HG02623 (cell line): ENCODE data around the gene TP73.
A peak's percentile ranks its signal among the peaks of the same experiment; 100 is the strongest.
"Not testable (repeated sequence)": the region's sequence is repeated elsewhere in the genome, so short reads cannot be mapped to it uniquely, and the experiment has no call there.

Source experiments
- ATAC-seq: cut with Tn5 transposase; IDR thresholded peaks from one replicate; pipeline ENCODE4 v1.9.1; 2021; ENCODE audit warnings: moderate library complexity; ENCODE audit not compliant: unreplicated experiment

Gene TP73

GRCh38 chr1:3740042-3740441 lies 87.7 kb downstream of the TP73 start:
- no peak for ATAC-seq

GRCh38 chr1:3740752-3741151 lies 88.4 kb downstream of the TP73 start:
- no peak for ATAC-seq

GRCh38 chr1:3741566-3742438 lies 89.5 kb downstream of the TP73 start:
- no peak for ATAC-seq

- ATAC-seq, result no peak
Measured at GRCh38 chr1:3742439-3743298, 90.4 kb downstream of the TP73 start.

GRCh38 chr1:3743421-3743820 lies 91.1 kb downstream of the TP73 start:
- no peak for ATAC-seq

- no peak for ATAC-seq
Measured at GRCh38 chr1:3743826-3744225, 91.5 kb downstream of the TP73 start.

- no peak for ATAC-seq
Measured at GRCh38 chr1:3744646-3745045, 92.3 kb downstream of the TP73 start.

- ATAC-seq, result no peak
Measured at GRCh38 chr1:3745071-3745470, 92.8 kb downstream of the TP73 start.

- no peak for ATAC-seq
Measured at GRCh38 chr1:3745590-3746381, 93.5 kb downstream of the TP73 start.

- ATAC-seq, result no peak
Measured at GRCh38 chr1:3746389-3746829, 94.1 kb downstream of the TP73 start.

GRCh38 chr1:3746830-3747521 lies 94.7 kb downstream of the TP73 start:
- ATAC-seq, result peak; percentile 86

GRCh38 chr1:3747522-3747848 lies 95.2 kb downstream of the TP73 start:
- no peak for ATAC-seq

- no peak for ATAC-seq
Measured at GRCh38 chr1:3747903-3748302, 95.6 kb downstream of the TP73 start.

GRCh38 chr1:3748316-3748900 lies 96.1 kb downstream of the TP73 start:
- not testable (repeated sequence) for ATAC-seq

GRCh38 chr1:3749512-3749911 lies 97.2 kb downstream of the TP73 start:
- no peak for ATAC-seq

- no peak for ATAC-seq
Measured at GRCh38 chr1:3750741-3751140, 98.4 kb downstream of the TP73 start.

- no peak for ATAC-seq
Measured at GRCh38 chr1:3752400-3752945, 100.2 kb downstream of the TP73 start, which contains the start of gene CCDC27. Gene CCDC27, plus strand, starts transcription at chr1:3752450. Its CDS starts 32 bp downstream, at chr1:3752482.

GRCh38 chr1:3753656-3754454 lies 101.5 kb downstream of the TP73 start:
- no peak for ATAC-seq

- ATAC-seq, result no peak
Measured at GRCh38 chr1:3756394-3756793, 104.1 kb downstream of the TP73 start.
